AG09319 (cell line): ENCODE data around the gene RPL18A.

ENCODE experiments used
- DNase-seq: peaks from one replicate; pipeline ENCODE4 v3.0.0-alpha.2; 2010; ENCODE audit warnings: low read depth; ENCODE audit errors: extremely low read depth
- TF ChIP-seq, protein P1 (sequence below): IDR thresholded peaks from 2 replicates; pipeline ENCODE4 v1.5.1; 2011; ENCODE audit warnings: low read depth, mild to moderate bottlenecking, inconsistent platforms, low read length, moderate library complexity

The RPL18A gene

DNA sequence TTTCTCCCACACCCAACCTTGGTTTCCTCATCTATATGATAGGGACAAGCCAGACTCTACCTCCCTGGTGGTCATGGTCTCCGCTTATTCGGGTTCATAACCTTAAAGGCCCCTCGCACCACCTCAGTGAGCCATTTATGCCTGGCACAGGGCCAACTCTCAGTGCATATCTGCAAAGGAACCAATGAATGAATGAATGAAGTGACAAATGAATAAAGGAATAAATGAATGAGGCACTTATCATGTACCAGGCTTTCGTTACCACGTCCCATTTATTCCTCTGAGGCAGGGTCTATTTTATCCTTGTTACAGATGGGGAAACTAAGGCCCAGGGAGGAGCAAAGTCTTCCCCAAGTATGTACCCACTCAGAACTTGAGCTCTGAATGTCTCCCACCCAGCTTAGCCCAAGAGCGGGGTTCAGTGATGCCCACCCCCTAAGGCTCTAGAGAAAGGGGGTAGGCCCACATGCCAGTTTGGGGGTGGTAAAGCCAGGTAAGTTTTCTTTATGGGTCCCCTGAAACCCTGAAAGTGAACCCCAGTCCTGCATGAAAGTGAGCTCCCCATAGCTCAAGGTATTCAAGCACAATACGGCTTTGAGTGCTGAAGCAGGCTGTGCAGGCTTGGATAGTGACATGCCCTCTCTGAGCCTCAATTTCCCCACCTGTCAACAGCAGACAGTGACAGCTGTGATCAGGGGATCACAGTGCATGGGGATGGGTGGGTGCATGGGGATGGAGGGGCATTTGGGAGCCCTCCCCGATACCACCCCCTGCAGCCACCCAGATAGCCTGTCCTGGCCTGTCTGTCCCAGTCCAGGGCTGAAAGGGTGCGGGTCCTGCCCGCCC lies 11.5 kb downstream of the RPL18A start:
- DNase-seq = no peak
- TF ChIP-seq, protein P1, sequence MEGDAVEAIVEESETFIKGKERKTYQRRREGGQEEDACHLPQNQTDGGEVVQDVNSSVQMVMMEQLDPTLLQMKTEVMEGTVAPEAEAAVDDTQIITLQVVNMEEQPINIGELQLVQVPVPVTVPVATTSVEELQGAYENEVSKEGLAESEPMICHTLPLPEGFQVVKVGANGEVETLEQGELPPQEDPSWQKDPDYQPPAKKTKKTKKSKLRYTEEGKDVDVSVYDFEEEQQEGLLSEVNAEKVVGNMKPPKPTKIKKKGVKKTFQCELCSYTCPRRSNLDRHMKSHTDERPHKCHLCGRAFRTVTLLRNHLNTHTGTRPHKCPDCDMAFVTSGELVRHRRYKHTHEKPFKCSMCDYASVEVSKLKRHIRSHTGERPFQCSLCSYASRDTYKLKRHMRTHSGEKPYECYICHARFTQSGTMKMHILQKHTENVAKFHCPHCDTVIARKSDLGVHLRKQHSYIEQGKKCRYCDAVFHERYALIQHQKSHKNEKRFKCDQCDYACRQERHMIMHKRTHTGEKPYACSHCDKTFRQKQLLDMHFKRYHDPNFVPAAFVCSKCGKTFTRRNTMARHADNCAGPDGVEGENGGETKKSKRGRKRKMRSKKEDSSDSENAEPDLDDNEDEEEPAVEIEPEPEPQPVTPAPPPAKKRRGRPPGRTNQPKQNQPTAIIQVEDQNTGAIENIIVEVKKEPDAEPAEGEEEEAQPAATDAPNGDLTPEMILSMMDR = no peak

DNA sequence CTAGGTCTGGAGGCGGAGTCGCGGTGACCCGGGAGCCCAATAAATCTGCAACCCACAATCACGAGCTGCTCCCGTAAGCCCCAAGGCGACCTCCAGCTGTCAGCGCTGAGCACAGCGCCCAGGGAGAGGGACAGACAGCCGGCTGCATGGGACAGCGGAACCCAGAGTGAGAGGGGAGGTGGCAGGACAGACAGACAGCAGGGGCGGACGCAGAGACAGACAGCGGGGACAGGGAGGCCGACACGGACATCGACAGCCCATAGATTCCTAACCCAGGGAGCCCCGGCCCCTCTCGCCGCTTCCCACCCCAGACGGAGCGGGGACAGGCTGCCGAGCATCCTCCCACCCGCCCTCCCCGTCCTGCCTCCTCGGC lies 12.2 kb downstream of the RPL18A start, which contains the start of gene SLC5A5:
Gene SLC5A5, plus strand, starts transcription at position 68 of the 373 bp plus-strand sequence. CDS start 375 bp downstream, outside the sequence.
- DNase-seq = no peak
- TF ChIP-seq, protein P1 = no peak

DNA sequence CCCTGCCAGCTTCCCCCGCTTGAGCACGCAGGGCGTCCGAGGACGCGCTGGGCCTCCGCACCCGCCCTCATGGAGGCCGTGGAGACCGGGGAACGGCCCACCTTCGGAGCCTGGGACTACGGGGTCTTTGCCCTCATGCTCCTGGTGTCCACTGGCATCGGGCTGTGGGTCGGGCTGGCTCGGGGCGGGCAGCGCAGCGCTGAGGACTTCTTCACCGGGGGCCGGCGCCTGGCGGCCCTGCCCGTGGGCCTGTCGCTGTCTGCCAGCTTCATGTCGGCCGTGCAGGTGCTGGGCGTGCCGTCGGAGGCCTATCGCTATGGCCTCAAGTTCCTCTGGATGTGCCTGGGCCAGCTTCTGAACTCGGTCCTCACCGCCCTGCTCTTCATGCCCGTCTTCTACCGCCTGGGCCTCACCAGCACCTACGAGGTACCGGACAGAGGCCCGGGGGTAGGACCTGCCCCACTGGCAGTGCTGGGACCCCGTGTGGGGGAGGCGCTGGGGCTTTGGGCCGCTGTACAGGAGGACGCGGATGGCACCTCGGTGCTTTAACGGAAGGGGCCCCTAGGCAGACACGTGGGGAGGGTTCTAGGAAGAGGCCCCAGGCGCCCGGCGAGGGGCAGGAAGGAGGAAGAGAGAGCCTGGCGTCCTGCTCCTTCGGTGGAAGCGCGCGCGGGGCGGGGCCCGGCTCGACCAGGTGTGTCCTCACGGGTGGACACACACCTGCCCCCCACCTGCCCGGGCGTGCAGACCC lies 12.7 kb downstream of the RPL18A start:
- no peak for DNase-seq
- TF ChIP-seq, protein P1 = no peak

DNA sequence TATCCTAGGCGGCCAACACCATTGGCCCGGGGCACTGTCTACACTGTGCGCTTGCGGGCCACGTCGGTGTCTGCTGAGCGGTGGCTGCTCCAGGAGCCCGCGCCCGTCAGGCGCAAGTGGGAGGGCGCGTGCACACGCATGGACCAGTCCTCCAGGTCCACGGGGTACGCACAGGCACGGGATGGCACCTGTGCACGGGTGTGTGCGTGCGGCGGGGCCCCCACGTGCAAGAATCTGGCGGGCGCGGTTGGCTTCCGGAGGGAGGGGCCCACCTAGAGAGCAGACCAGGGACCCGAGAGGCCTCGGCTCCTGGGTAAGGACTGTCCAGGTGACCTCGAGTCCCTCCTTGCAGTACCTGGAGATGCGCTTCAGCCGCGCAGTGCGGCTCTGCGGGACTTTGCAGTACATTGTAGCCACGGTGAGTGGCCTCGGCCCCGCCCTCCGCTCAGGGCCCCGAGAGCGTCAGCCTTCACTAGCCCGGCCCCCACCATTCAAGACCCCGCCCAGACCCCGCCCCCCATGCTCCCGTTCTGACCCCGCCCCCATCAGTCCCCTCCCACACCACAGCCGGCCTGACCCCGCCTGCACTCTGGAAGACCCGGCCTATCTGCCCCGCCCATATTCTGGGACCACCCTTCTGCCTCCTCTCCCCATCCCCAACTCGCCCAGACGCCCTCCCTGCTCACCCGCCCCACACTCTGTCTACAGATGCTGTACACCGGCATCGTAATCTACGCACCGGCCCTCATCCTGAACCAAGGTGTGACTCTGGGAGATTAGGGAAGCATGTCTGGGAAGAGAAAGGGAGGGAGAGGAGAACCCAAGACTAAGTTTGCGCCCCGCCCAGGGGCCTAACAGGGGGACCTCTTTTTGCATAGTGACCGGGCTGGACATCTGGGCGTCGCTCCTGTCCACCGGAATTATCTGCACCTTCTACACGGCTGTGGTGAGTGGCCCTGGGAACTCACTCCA lies 14.4 kb downstream of the RPL18A start:
- DNase-seq = no peak
- TF ChIP-seq, protein P1 = no peak

DNA sequence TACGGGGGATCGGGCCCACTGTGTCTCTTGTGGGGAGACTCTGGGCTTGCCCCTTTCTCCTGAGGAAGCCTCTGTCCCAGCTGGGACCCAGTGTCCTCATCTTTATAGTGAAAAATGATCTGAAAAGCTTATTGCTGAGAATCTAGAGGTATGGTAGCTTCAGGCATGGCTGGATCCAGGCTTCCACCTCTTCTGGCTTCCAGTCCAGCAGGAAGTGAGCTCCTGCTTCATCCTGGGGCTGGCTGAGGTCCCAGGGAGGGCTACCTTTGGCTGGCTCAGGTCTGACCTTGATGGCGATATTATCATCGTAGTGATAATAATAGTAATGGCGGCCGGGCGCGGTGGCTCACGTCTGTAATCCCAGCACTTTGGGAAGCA lies 15.0 kb downstream of the RPL18A start:
- TF ChIP-seq, protein P1 = no peak
- DNase-seq = no peak

DNA sequence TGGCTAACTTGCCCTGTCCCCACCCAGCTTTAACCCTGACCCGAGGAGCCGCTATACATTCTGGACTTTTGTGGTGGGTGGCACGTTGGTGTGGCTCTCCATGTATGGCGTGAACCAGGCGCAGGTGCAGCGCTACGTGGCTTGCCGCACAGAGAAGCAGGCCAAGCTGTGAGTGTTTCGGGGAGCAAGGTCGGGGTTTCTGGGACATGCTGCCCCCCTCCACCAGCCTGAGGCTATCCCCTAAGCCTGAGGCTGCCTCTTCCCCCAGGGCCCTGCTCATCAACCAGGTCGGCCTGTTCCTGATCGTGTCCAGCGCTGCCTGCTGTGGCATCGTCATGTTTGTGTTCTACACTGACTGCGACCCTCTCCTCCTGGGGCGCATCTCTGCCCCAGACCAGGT lies 18.0 kb downstream of the RPL18A start:
- DNase-seq = no peak
- TF ChIP-seq, protein P1 = no peak
